Stimulated activated CD8-positive, alpha-beta memory T cell treated with anti-CD3 and anti-CD28 coated beads, Interleukin-7, amount 100 ng/mL, for 48 hours (primary cell): ENCODE measurements around the gene RAB1B.
A peak's percentile ranks its signal among the peaks of the same experiment; 100 is the strongest.
"Not testable (repeated sequence)": the region's sequence is repeated elsewhere in the genome, so short reads cannot be mapped to it uniquely, and the experiment has no call there.

ENCODE experiments used
- DNase-seq, 2 donors: peaks; one replicate each; pipeline ENCODE4 v3.0.0-alpha.2; 2020; ENCODE audit warnings: low read depth in 1 of 2; ENCODE audit errors: extremely low read depth in 1 of 2

The RAB1B gene

GRCh38 chr11:66317723-66318599 is 49.5 kb downstream of the RAB1B start:
- DNase-seq, result peak in 1 of 2 donors; percentile 69

GRCh38 chr11:66318600-66318970 is 50.1 kb downstream of the RAB1B start:
- DNase-seq, result no peak

- not testable (repeated sequence) for DNase-seq
Observed at GRCh38 chr11:66320289-66320688, 51.9 kb downstream of the RAB1B start.

- DNase-seq, result not testable (repeated sequence)
Observed at GRCh38 chr11:66320748-66321147, 52.3 kb downstream of the RAB1B start.

GRCh38 chr11:66321606-66322005 is 53.2 kb downstream of the RAB1B start:
- DNase-seq, result no peak

GRCh38 chr11:66322732-66323427 is 54.4 kb downstream of the RAB1B start:
- no peak for DNase-seq

- DNase-seq, result no peak
Observed at GRCh38 chr11:66323684-66324083, 55.2 kb downstream of the RAB1B start.

GRCh38 chr11:66324664-66325063 is 56.2 kb downstream of the RAB1B start:
- no peak for DNase-seq

GRCh38 chr11:66325263-66325671 is 56.8 kb downstream of the RAB1B start:
- DNase-seq, result no peak

GRCh38 chr11:66326261-66327111 is 58.0 kb downstream of the RAB1B start:
- DNase-seq, result no peak
